ENCODE measurements around the gene EEF1AKMT2.

DNA sequence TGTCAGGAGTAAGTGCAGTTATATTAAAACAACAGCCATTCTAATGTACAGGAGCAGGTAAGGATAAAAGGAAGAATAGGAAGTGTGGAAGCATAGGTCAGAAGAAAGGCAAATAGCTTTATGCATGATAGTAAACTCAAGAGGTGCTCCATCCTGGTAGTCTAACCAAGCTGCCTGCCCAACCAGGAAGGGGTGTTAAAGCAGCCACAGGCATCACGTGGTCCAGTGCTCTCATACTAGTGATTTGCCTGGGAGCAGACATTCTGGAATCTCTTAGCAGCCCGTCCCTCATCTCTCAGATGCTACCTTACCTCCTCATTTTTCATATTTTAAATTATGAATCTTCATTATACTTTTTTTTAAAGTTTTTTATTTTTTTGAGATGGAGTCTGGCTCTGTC lies 28.4 kb upstream of the EEF1AKMT2 start:
- no peak for TF ChIP-seq ZNF274 (IDR thresholded peaks at IDR 0.05; ENCODE audit: low read depth, low read length)
- no peak for TF ChIP-seq YY1 (IDR thresholded peaks at IDR 0.05; ENCODE audit: insufficient read depth, insufficient read length)
- TF ChIP-seq SUZ12 (IDR thresholded peaks at IDR 0.05; ENCODE audit: extremely low read depth, insufficient read depth, insufficient read length): no peak

Measured in NT2/D1 (cell line).